Umbilical cord (tissue), 2 donors: ENCODE data around the gene ST3GAL3. TPM values are rescaled to one million over a fixed set of nuclear protein-coding genes. Genes with fewer than 3 reads are reported as not detected.

ENCODE experiments used
- DNase-seq: peaks from one replicate; pipeline ENCODE4 v3.0.0-alpha.2; 2015; ENCODE audit warnings: low spot score
- total RNA-seq: library from RNA; depleted of rRNA; stranded (reverse); fragments of >200 nt; gene quantifications from one replicate; pipeline ENCODE4 v1.2.3, GENCODE V29; 2014; ENCODE audit warnings: low replicate concordance; ENCODE audit not compliant: insufficient read depth

The ST3GAL3 gene
- total RNA-seq, 1 donor from 2014 or later: 36.6 TPM

GRCh38 chr1:43783671-43784205 is 76.4 kb downstream of the ST3GAL3 start:
- DNase-seq: no peak

DNA sequence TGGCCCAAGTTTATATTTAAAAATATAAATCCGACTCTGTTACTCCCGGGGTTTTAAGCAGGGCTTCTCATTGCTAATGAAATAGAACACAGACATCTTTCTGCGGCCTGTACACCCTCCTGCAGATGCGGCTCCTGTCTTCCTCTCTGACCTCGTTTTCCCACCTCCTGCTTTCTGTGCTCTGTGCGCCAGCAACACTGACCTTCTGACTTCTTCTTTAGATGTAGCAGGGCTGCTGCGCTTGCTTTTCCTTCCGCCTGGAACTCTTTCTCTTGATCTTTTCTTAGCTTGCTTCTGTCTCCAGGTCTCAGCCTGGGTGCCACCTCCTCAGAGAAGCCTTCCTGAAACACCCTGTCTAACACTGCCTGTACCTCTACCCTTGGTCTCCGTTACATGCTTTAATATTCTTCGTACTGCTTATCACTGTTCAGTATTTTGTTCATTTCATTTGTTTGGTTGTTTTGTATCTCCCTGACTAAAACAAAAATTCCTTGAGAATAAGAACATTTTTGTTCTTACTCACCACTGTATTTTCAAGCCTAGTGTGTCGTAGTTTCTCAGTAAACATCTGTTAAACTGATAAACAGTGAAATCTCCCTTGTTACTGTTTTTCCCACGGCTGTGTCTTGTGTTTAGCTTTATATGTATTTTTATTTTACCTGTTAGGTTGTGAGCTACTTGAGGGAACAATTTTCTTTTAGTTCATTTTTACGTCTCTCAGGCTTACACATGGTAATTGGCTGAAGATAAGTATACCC is 79.0 kb downstream of the ST3GAL3 start:
- DNase-seq: no peak

- DNase-seq: no peak
Measured at GRCh38 chr1:43786960-43787359, 79.6 kb downstream of the ST3GAL3 start.

GRCh38 chr1:43789604-43790550 is 82.5 kb downstream of the ST3GAL3 start:
- DNase-seq: no peak

DNA sequence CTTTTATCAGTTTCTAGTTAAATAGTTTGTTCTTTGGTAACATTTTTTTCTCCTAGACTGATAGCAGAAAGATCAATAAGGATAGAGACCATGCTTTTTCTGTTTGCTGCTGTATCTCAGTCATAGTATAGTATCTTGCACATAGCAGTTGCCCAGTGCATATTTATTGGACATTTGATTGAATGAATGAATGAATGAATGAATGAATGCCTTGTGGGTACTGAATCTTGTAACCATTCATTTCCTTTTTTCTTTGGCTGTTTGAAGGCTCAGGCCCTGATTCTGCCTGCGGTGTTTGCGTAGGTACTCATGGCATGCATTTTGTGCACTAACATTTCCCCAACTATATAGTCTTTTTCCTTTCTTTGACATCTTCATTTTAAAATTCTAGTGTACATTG is 83.9 kb downstream of the ST3GAL3 start:
- no peak for DNase-seq

- peak; percentile 39 for DNase-seq
Measured at GRCh38 chr1:43796111-43796581, 88.8 kb downstream of the ST3GAL3 start.

GRCh38 chr1:43797891-43798290 is 90.6 kb downstream of the ST3GAL3 start:
- no peak for DNase-seq

GRCh38 chr1:43799656-43800635 is 92.6 kb downstream of the ST3GAL3 start:
- no peak for DNase-seq

GRCh38 chr1:43800771-43801170 is 93.4 kb downstream of the ST3GAL3 start:
- no peak for DNase-seq

DNA sequence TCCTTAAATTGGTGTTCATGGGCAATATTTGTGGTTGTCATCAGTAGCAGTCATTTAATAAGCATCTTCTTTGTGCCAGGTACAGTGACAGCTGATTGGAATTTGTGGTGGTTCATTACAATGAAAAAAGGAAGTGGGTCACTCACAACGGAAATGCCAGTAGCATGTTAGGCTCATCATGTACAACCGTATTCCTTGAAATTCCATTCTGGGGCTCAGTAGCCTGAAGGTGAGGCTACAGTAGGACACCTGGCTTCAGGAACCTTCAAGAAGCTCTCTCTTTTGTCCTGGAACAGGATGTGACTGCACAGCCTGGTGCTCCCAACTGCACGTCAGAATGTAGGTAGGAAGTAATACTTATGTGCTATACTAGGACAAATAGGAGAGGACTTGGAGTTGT is 93.9 kb downstream of the ST3GAL3 start:
- DNase-seq: no peak

DNA sequence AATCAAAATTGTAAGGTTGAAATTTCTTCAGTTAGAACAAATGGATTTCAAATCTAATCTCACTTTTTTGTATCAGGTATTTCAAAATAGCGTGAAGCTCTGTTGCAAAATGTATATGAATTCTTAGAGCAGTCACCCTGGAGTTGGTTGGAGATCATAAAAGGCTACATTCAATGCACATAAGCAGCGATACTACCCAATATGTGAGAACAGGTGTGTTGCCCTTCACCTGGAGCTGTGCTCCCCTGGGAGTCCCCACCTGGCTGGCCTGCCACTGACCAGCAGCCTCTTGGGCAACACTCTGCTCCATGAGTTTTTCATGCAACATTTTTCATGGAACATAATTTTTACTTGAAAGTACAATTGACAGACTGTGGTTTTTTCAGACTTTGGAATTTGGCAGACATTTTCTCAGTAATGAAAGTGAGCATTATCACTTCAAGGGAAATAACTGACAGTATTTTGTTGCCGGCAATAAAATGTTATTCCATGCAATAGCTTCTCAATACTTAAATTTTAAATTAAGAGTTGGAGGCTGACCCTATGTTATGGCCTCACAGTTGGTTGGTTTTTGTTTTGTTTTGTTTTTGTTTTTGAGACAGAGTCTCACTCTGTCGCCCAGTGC is 95.1 kb downstream of the ST3GAL3 start:
- DNase-seq: no peak

DNA sequence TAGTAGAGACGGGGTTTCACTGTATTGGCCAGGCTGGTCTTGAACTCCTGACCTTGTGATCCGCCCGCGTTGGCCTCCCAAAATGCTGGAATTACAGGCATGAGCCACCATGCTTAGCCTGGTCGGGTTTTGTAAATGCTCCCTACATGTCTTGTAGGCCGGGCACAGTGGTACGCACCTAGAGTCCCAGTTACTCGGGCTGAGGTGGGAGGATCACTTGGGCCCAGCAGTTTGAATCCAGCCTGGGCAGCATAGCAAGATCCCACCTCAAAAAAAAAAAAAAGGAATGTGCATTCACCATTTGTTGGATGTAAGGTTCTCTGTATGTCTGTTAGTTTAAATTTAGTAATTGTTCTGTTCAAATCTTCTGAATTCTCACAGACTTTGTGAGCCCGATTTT is 95.8 kb downstream of the ST3GAL3 start:
- no peak for DNase-seq

GRCh38 chr1:43803646-43804045 is 96.3 kb downstream of the ST3GAL3 start:
- DNase-seq: no peak

DNA sequence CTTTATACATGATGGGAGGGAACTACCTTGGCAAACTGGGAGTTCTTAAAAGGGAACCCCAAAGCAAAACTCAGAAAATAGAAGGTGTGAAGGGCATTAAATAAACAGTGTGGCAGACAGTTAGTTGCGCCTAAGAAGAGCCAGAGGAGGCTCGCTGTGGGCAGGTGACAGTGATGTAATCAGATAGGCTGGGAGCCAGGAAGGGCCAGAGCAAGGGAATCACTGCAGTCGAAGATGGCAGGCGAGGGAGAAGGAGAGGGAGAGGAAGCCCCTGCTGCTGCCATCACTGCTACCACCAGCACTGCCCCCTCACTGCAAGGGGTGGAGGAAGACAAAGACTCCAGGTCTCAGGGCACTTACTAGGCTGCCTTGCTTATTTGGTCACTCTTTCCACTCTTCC is 97.2 kb downstream of the ST3GAL3 start:
- no peak for DNase-seq

- DNase-seq: no peak
Measured at GRCh38 chr1:43805340-43805739, 98.0 kb downstream of the ST3GAL3 start.

DNA sequence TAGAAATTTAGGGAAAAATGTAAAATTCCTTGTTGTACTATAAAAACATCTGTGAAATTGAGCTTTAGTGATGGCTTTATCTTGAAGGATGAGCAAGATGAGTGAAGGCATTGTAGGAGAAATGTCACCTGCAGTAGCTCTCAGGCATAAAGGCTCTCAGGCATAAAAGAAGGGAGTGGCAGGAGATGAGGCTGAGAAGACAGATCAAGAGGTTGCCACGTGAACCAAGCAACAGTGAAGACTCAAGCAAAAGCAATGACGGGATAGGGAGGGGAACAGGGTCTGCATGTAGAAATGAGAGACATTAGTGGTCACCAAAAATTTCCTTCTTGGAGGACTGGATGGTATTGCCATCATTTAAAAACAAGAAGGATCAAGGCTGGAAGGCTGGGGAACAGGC is 98.8 kb downstream of the ST3GAL3 start:
- no peak for DNase-seq

DNA sequence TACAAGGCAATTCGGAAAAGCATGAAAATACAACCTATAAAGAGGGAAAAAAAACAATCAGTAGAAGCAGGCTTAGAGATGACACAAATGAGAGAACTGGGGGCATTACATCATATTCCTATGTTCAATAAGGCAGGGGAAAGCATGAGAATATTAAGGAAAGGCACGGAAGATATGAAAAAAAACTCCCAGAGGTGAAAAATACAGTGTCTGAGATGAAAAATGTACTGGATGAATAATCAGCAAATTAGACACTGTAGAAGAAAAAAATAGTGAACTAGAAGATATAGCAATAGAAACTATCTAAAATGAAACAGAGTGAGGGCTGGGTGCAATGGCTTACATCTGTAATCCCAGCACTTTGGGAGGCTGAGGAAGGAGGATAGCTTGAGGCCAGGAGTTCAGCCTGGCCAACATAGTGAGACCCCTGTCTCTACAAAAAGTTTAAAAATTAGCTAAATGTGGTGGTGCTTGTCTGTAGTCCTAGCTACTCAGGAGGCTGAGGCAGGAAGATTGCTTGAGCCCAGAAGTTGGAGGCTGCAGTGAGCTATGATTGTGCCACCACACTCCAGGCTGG is 101.8 kb downstream of the ST3GAL3 start:
- DNase-seq: no peak

DNA sequence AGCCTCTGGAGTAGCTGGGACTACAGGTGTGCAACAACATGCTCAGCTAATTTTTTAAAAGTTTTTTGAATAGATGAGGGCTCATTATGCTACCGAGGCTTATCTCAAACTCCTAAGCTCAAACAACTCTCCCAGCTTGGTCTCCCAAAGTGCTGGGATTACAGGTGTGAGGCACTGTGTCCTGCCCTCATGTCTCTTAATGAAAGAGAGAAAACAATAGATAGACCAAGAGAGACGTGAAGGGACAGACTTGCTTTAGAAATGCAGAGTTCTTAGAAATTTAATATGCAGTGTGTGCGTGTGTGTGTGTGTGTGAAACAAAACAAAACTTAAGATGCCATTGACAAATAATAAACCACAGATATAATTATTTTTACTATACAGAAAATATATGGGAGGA is 105.2 kb downstream of the ST3GAL3 start:
- no peak for DNase-seq

- DNase-seq: no peak
Measured at GRCh38 chr1:43814401-43814800, 107.1 kb downstream of the ST3GAL3 start.

DNA sequence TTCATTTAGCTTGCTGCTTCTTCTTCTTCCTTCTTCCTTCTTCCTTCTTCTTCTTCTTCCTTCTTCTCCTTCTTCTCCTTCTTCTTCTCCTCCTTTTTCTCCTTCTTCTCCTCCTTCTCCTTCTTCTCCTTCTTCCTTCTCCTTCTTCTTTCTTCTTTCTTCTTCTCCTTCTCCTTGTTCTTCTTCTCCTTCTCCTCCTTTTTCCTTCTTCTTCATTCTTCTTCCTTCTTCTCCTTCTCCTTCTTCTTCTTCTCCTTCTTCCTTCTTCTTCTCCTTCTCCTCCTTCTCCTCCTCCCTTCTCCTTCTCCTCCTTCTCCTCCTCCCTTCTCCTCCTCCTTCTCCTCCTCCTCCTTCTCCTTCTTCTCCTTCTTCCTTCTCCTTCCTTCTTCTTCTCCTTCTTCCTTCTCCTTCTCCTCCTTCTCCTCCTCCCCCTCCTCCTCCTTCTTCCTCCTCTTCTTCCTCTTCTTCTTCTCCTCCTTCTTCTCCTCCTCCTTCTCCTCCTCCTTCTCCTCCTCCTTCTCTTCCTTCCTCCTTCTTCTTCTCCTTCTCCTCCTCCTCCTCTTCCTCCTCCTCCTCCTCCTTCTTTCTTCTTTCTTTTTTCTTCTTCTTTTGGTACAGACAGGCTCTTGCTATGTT is 110.1 kb downstream of the ST3GAL3 start:
- DNase-seq: no peak
